HK-2 (cell line): ENCODE measurements around the gene DNAH3.
A peak's percentile ranks its signal among the peaks of the same experiment; 100 is the strongest.
"Not testable (repeated sequence)": the region's sequence is repeated elsewhere in the genome, so short reads cannot be mapped to it uniquely, and the experiment has no call there.

Experiments used
- DNase-seq: peaks from one replicate; pipeline ENCODE4 v3.0.0-alpha.2; 2018; ENCODE audit not compliant: unreplicated experiment

Gene DNAH3

DNA sequence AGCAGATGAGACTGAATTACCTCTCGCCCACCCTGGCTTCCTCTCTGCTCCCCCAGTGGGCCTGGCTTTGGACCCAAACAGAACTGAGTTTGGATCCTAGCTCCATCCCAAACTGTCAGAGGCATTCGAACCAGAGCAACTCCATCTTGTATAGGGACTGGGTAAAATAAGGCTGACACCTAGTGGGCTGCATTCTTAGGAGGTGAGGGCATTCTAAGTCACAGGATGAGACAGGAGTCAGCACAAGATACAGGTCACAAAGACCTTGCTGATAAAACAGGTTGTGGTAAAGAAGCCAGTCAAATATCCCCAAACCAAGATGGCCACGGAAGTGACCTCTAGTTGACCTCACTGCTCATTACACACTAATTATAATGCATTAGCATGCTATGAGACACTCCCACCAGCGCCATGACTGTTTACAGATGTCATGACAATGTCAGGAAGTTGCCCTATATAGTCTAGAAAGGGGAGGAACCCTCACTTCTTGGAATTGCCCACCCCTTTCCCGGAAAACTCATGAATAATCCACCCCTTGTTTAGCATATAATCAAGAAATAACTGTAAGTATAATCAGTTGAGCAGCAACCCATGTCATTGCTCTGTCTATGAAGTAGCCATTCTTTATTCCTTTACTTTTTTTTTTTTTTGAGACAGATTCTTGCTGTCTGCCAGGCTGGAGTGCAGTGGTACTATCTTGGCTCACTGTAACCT is 205.6 kb downstream of the DNAH3 start:
- DNase-seq, result peak; percentile 10

DNA sequence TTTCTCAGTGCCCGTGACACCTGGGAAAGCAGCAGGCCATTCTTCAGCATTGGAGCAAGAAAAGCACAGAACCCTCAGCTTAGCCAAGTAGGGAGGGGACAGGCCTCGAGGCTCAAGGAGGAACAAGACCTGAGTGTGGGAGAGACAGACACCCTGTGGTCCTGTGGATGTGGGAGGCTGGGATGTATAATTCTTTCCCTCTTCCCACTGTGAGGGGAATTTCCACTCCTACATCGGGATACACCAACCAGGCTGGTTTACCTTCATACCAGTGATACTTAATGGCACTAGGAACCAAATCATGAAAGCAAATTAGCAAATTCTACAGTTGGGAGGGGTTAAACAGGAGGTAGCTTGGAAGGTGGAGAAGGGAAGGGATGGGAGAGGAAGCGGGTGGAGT is 208.4 kb downstream of the DNAH3 start:
- no peak for DNase-seq

GRCh38 chr16:20941636-20941926 is 209.1 kb downstream of the DNAH3 start:
- no peak for DNase-seq

- DNase-seq, result no peak
These were observed 209.6 kb downstream of the DNAH3 start for GRCh38 chr16:20940871-20941635.

GRCh38 chr16:20939611-20940010 is 211.0 kb downstream of the DNAH3 start:
- DNase-seq, result no peak

DNA sequence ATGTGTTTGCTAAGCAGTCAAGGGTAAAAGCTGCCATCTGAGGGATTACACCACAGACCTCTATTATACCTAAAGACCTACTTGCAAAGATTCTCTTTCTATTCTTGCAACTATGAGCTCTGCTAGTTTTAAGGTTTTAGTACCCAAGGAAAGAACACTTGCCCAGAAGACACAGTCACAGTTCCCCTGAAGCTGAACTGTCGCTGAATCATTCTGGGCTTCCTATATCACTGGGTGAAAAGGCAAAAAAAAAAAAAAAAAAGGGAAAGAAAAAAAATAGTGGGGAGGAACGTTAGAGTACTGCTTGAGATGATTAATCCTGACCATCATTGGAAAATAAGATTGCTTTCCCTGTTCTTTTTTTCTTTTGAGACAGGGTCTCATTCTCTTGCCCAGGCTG is 212.2 kb downstream of the DNAH3 start:
- no peak for DNase-seq

- DNase-seq, result no peak
These were observed 212.9 kb downstream of the DNAH3 start for GRCh38 chr16:20937736-20938135.

DNA sequence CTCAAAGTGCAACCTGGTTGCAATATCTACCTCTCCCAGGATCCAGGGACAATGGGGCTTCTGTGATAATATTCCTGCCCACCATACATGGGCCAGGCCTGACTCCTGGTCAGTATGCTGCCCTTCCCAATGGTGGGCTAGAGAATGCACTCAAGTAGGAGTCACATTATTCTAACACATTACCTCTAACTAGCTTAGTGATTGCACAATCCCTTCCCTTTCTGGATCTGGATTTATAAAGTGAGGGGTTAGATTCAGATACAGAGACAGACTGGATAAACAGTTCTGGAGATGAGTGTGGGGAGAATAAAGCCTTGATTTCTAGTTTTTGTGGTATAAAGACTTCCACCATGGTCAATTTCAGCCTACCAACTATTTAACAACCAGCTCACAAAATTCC is 217.1 kb downstream of the DNAH3 start:
- DNase-seq, result no peak

GRCh38 chr16:20931066-20931600 is 219.5 kb downstream of the DNAH3 start:
- no peak for DNase-seq

DNA sequence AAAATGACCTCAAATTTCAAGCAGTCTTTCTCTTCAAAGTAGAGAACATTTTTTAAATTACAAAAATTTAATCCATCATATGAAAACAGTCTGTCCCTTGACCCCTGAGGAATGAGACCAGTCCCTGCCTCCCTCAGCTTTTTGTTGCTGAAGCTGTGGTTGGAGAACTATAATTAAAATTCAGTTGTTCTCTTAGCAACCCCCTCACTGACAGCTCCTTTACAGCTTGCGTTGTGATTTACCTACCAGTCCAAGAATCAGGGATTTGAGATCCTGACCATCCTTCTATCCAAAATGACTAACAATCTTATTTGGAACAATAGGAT is 220.3 kb downstream of the DNAH3 start:
- no peak for DNase-seq

GRCh38 chr16:20929676-20930364 is 220.8 kb downstream of the DNAH3 start:
- DNase-seq, result not testable (repeated sequence)

- no peak for DNase-seq
These were observed 221.8 kb downstream of the DNAH3 start for GRCh38 chr16:20928774-20929411.

- no peak for DNase-seq
These were observed 224.9 kb downstream of the DNAH3 start for GRCh38 chr16:20925751-20926150.

- DNase-seq, result no peak
These were observed 226.8 kb downstream of the DNAH3 start for GRCh38 chr16:20923876-20924275.

DNA sequence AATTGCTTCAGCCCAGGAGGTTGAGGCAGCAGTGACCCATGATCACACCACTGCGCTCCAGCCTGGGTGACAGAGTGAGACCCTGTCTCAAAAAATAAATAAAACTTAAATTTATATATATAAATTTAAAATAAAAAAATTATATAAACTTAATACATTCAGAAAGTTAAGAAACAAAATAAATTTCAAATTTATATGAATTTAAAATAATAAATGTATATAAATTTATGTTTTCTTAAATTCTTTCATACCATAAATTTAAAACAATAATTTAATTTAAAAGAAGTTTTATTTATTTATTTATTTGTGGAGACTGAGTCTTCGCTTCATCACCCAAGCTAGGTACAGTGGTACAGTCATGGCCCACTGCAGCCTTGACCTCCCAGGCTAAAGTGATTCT is 229.8 kb downstream of the DNAH3 start:
- no peak for DNase-seq

- no peak for DNase-seq
These were observed 230.6 kb downstream of the DNAH3 start for GRCh38 chr16:20920091-20920490.

GRCh38 chr16:20918486-20919239 is 232.0 kb downstream of the DNAH3 start:
- DNase-seq, result no peak

- no peak for DNase-seq
These were observed 233.7 kb downstream of the DNAH3 start for GRCh38 chr16:20916942-20917341.

- no peak for DNase-seq
These were observed 234.4 kb downstream of the DNAH3 start for GRCh38 chr16:20916289-20916688.

- no peak for DNase-seq
These were observed 239.3 kb downstream of the DNAH3 start for GRCh38 chr16:20911361-20911760.

- DNase-seq, result no peak
These were observed 239.8 kb downstream of the DNAH3 start for GRCh38 chr16:20910781-20911321.
